Ovary (tissue), 3 donors: Measurements from ENCODE around the gene XPO6.

ENCODE experiments used
- EP300 ChIP-seq: sonication (generic); formaldehyde crosslinking; IDR thresholded peaks from one replicate; pipeline ENCODE4 v1.6.1; 2017; ENCODE audit warnings: antibody characterized with exemption
- TF ChIP-seq, protein P1 (sequence below), 3 donors: fragments of 450-650 bp in 2 of 3; fragments of 200-600 bp in 1 of 3; IDR thresholded peaks; one replicate each; pipeline versions ENCODE4 v1.5.1 to v1.8.0; 2016 to 2022; ENCODE audit warnings: antibody characterized with exemption in 3 of 3, mild to moderate bottlenecking in 1 of 3
- donor health status: DM: no; HTN: no; CAD: no.

DNA sequence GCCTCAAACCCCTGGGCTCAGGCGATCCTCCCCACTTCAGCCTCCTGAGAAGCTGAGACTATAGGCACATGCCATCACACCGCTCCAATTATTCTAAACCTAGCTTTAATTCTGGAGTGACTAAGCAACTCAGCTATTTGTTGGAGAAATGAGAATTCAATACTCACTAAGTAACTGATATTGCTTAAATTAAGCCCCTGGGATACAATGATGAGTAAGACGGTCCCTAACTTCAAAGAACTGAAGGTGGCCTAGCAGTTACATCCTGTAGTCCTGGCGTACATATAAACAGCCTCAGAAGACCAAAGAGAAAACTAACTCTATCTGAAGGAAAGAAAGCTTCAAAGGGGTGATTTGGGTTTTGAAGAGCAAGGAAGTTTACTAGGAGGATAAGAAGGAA lies 25.0 kb downstream of the XPO6 start:
- TF ChIP-seq, protein P1, sequence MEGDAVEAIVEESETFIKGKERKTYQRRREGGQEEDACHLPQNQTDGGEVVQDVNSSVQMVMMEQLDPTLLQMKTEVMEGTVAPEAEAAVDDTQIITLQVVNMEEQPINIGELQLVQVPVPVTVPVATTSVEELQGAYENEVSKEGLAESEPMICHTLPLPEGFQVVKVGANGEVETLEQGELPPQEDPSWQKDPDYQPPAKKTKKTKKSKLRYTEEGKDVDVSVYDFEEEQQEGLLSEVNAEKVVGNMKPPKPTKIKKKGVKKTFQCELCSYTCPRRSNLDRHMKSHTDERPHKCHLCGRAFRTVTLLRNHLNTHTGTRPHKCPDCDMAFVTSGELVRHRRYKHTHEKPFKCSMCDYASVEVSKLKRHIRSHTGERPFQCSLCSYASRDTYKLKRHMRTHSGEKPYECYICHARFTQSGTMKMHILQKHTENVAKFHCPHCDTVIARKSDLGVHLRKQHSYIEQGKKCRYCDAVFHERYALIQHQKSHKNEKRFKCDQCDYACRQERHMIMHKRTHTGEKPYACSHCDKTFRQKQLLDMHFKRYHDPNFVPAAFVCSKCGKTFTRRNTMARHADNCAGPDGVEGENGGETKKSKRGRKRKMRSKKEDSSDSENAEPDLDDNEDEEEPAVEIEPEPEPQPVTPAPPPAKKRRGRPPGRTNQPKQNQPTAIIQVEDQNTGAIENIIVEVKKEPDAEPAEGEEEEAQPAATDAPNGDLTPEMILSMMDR (IDR thresholded peaks at IDR 0.05): no peak
- no peak for TF ChIP-seq EP300
